ENCODE measurements around the gene MBP.

GRCh38 chr18:77098538-77099174 is 33.9 kb downstream of the MBP start:
- TF ChIP-seq CTCF (conservative IDR thresholded peaks at IDR 0.05; ENCODE audit: low read depth, low read length) (no peak), EZH2 (IDR thresholded peaks at IDR 0.05; ENCODE audit: low read length, unreplicated experiment) (no peak), EZH2phosphoT487 (IDR thresholded peaks at IDR 0.05; ENCODE audit: borderline replicate concordance, low read length) (no peak)

Data from PC-3 (cell line).